Fibroblast of pulmonary artery (primary cell): ENCODE results near the gene MAP3K4.

Experiments used
- DNase-seq: peaks from one replicate; pipeline ENCODE4 v3.0.0-alpha.2; 2010; ENCODE audit warnings: low read depth
- H3K4me3 ChIP-seq: replicated peaks from 2 replicates; pipeline ENCODE4 v1.5.1; 2011; ENCODE audit warnings: low read depth, mild to moderate bottlenecking, control low read depth, low read length, moderate library complexity
- CTCF ChIP-seq: IDR thresholded peaks from 2 replicates; pipeline ENCODE4 v1.5.1; 2011; ENCODE audit warnings: mild to moderate bottlenecking, control low read depth, low read length, inconsistent platforms; ENCODE audit errors: missing control alignments

MAP3K4 gene

GRCh38 chr6:161091972-161092701, 100.6 kb downstream of the MAP3K4 start:
- H3K4me3 ChIP-seq: no peak overlapping the region
- no peak for TF ChIP-seq CTCF
- no peak for DNase-seq

GRCh38 chr6:161094955-161095354, 103.4 kb downstream of the MAP3K4 start:
- H3K4me3 ChIP-seq: no peak overlapping the region
- no peak for DNase-seq
- TF ChIP-seq CTCF: no peak

- no peak for TF ChIP-seq CTCF
- H3K4me3 ChIP-seq: no peak overlapping the region
- DNase-seq: no peak
These were observed 104.3 kb downstream of the MAP3K4 start for GRCh38 chr6:161095916-161096315.

- DNase-seq: no peak
- no peak for TF ChIP-seq CTCF
- H3K4me3 ChIP-seq: no peak overlapping the region
These were observed 108.5 kb downstream of the MAP3K4 start for GRCh38 chr6:161100072-161100471.

GRCh38 chr6:161101517-161101916, 109.9 kb downstream of the MAP3K4 start:
- DNase-seq: peak; percentile 12
- no peak overlapping the region for H3K4me3 ChIP-seq

GRCh38 chr6:161103475-161103874, 111.9 kb downstream of the MAP3K4 start:
- no peak for DNase-seq
- H3K4me3 ChIP-seq: no peak overlapping the region
- TF ChIP-seq CTCF: no peak

More at GRCh38 chr6:161101517-161101916, 109.9 kb downstream of the MAP3K4 start:
- TF ChIP-seq CTCF: peak; percentile 17

- TF ChIP-seq CTCF: no peak
- DNase-seq: peak; percentile 23
- H3K4me3 ChIP-seq: no peak overlapping the region
These were observed 113.4 kb downstream of the MAP3K4 start for GRCh38 chr6:161104966-161105365.
